GM12864 (cell line): Measurements from ENCODE around the gene IRGQ.

Experiments
- DNase-seq: peaks from one replicate; pipeline ENCODE4 v3.0.0-alpha.2; 2011; ENCODE audit warnings: low read depth
- H3K4me3 ChIP-seq: 2 replicates; pipeline ENCODE4 v1.5.1; 2011; ENCODE audit warnings: mild to moderate bottlenecking, low read depth, low read length, control low read depth
- CTCF ChIP-seq: IDR thresholded peaks from 2 replicates; pipeline ENCODE4 v1.5.1; 2011; ENCODE audit warnings: low read depth, mild to moderate bottlenecking, moderate library complexity, low read length, control low read depth, inconsistent platforms; ENCODE audit errors: missing control alignments

IRGQ gene

GRCh38 chr19:43623889-43624670 lies 28.1 kb upstream of the IRGQ start:
- no peak for DNase-seq
- no peak for TF ChIP-seq CTCF
- no peak overlapping the region for H3K4me3 ChIP-seq

- no peak overlapping the region for H3K4me3 ChIP-seq
- no peak for DNase-seq
- TF ChIP-seq CTCF, result no peak
Observed at GRCh38 chr19:43622956-43623355, 27.0 kb upstream of the IRGQ start.

GRCh38 chr19:43622070-43622469 lies 26.1 kb upstream of the IRGQ start:
- no peak overlapping the region for H3K4me3 ChIP-seq
- DNase-seq, result no peak
- TF ChIP-seq CTCF, result no peak

- peak overlapping the region; percentile 80 for H3K4me3 ChIP-seq
- no peak for DNase-seq
- no peak for TF ChIP-seq CTCF
Observed at GRCh38 chr19:43620061-43621001, 24.4 kb upstream of the IRGQ start.

- H3K4me3 ChIP-seq, result peak within 1 kb of the TSS; percentile 80
- TF ChIP-seq CTCF, result no peak
- peak; percentile 85 for DNase-seq
Observed at GRCh38 chr19:43619262-43620060, 23.5 kb upstream of the IRGQ start, which contains the start of gene ZNF428. Gene ZNF428 (minus strand): TSS chr19:43619629. CDS start chr19:43614304, 5,325 bp downstream.

- no peak for DNase-seq
- H3K4me3 ChIP-seq, result peak overlapping the region; percentile 80
- TF ChIP-seq CTCF, result no peak
Observed at GRCh38 chr19:43618921-43619261, 23.0 kb upstream of the IRGQ start.
